ENCODE measurements around the gene ZNF439.
"Not testable (repeated sequence)": the region's sequence is repeated elsewhere in the genome, so short reads cannot be mapped to it uniquely, and the experiment has no call there.

ZNF439 gene

GRCh38 chr19:11867766-11868165 is 19.2 kb downstream of the ZNF439 start:
- in situ Hi-C loops (cut with HindIII; ENCODE audit: low sequenced_read_pairs): loop anchor here (5.0 kb wide), 1 partner anchor 85 kb away; no protein-coding TSS in a partner anchor

- in situ Hi-C loops (cut with HindIII; ENCODE audit: low sequenced_read_pairs): loop anchor here (5.0 kb wide), 1 partner anchor 86 kb away; no protein-coding TSS in a partner anchor
Observed at GRCh38 chr19:11868188-11868587, 19.7 kb downstream of the ZNF439 start.

GRCh38 chr19:11872624-11873023 is 24.1 kb downstream of the ZNF439 start:
- in situ Hi-C loops (cut with HindIII; ENCODE audit: low sequenced_read_pairs): no loop called here

- in situ Hi-C loops (cut with HindIII; ENCODE audit: low sequenced_read_pairs): no loop called here
Observed at GRCh38 chr19:11873762-11874161, 25.2 kb downstream of the ZNF439 start.

- in situ Hi-C loops (cut with HindIII; ENCODE audit: low sequenced_read_pairs): loop anchor here (10.0 kb wide), 1 partner anchor 65 kb away; no protein-coding TSS in a partner anchor
Observed at GRCh38 chr19:11879687-11880266, 31.3 kb downstream of the ZNF439 start.

- in situ Hi-C loops (cut with HindIII; ENCODE audit: low sequenced_read_pairs): loop anchor here (10.0 kb wide), 1 partner anchor 64 kb away; no protein-coding TSS in a partner anchor
Observed at GRCh38 chr19:11880598-11880997, 32.1 kb downstream of the ZNF439 start.

GRCh38 chr19:11881151-11881800 is 32.8 kb downstream of the ZNF439 start:
- in situ Hi-C loops (cut with HindIII; ENCODE audit: low sequenced_read_pairs): loop anchor here (10.0 kb wide), 1 partner anchor 64 kb away; no protein-coding TSS in a partner anchor

- in situ Hi-C loops (cut with HindIII; ENCODE audit: low sequenced_read_pairs): loop anchor here (10.0 kb wide), 1 partner anchor 62 kb away; no protein-coding TSS in a partner anchor
Observed at GRCh38 chr19:11882606-11883005, 34.1 kb downstream of the ZNF439 start.

- in situ Hi-C loops (cut with HindIII; ENCODE audit: low sequenced_read_pairs): loop anchor here (10.0 kb wide), 1 partner anchor 58 kb away; no protein-coding TSS in a partner anchor
Observed at GRCh38 chr19:11887234-11887610, 38.7 kb downstream of the ZNF439 start.

GRCh38 chr19:11887611-11888531 is 39.3 kb downstream of the ZNF439 start, which contains the start of gene ZNF69:
Gene ZNF69 (plus strand): TSS chr19:11887782. CDS start chr19:11887924, 142 bp downstream.
- in situ Hi-C loops (cut with HindIII; ENCODE audit: low sequenced_read_pairs): loop anchor here (10.0 kb wide), 1 partner anchor 57 kb away; no protein-coding TSS in a partner anchor

GRCh38 chr19:11889901-11890300 is 41.4 kb downstream of the ZNF439 start:
- in situ Hi-C loops (cut with HindIII; ENCODE audit: low sequenced_read_pairs): loop anchor here (10.0 kb wide), 1 partner anchor 55 kb away; no protein-coding TSS in a partner anchor

- in situ Hi-C loops (cut with HindIII; ENCODE audit: low sequenced_read_pairs): no loop called here
Observed at GRCh38 chr19:11890634-11891033, 42.1 kb downstream of the ZNF439 start.

- in situ Hi-C loops (cut with HindIII; ENCODE audit: low sequenced_read_pairs): no loop called here
Observed at GRCh38 chr19:11894851-11895250, 46.3 kb downstream of the ZNF439 start.

GRCh38 chr19:11902228-11902627 is 53.7 kb downstream of the ZNF439 start:
- in situ Hi-C loops (cut with HindIII; ENCODE audit: low sequenced_read_pairs): no loop called here

- in situ Hi-C loops (cut with HindIII; ENCODE audit: low sequenced_read_pairs): no loop called here
Observed at GRCh38 chr19:11905928-11906327, 57.4 kb downstream of the ZNF439 start.

GRCh38 chr19:11911937-11912336 is 63.4 kb downstream of the ZNF439 start:
- in situ Hi-C loops (cut with HindIII; ENCODE audit: low sequenced_read_pairs): not testable (repeated sequence)

GRCh38 chr19:11914417-11915051 is 66.0 kb downstream of the ZNF439 start:
- in situ Hi-C loops (cut with HindIII; ENCODE audit: low sequenced_read_pairs): not testable (repeated sequence)
